Trophoblast cell (in vitro differentiated cells and primary cell): ENCODE measurements around the gene MFSD11.
A peak's percentile ranks its signal among the peaks of the same experiment; 100 is the strongest.

Source experiments
- DNase-seq, 2 donors: peaks; one replicate each; pipeline ENCODE4 v3.0.0-alpha.2; 2016
- H2AFZ ChIP-seq: 2 replicates; pipeline ENCODE4 v1.6.1; 2013; ENCODE audit warnings: low read length, moderate library complexity, mild to moderate bottlenecking; ENCODE audit not compliant: insufficient read depth, poor library complexity
- H2AK5ac ChIP-seq: 2 replicates; pipeline ENCODE4 v1.6.1; 2013; ENCODE audit warnings: mild to moderate bottlenecking, low read length
- H2BK120ac ChIP-seq: 2 replicates; pipeline ENCODE4 v1.6.1; 2013; ENCODE audit warnings: low read length, mild to moderate bottlenecking, moderate library complexity; ENCODE audit not compliant: insufficient read depth, poor library complexity
- H2BK12ac ChIP-seq: 2 replicates; pipeline ENCODE4 v1.6.1; 2013; ENCODE audit warnings: mild to moderate bottlenecking, low read length, moderate library complexity
- H2BK5ac ChIP-seq: 2 replicates; pipeline ENCODE4 v1.6.1; 2013; ENCODE audit warnings: low read length, low read depth, moderate library complexity, mild to moderate bottlenecking; ENCODE audit not compliant: poor library complexity
- H3K14ac ChIP-seq: 2 replicates; pipeline ENCODE4 v1.6.1; 2013; ENCODE audit warnings: mild to moderate bottlenecking, low read length
- H3K18ac ChIP-seq: 2 replicates; pipeline ENCODE4 v1.6.1; 2013; ENCODE audit warnings: mild to moderate bottlenecking, low read length
- H3K23ac ChIP-seq: 2 replicates; pipeline ENCODE4 v1.6.1; 2013; ENCODE audit warnings: low read length
- H3K27ac ChIP-seq: 2 replicates; pipeline ENCODE4 v1.5.1; 2013; ENCODE audit warnings: low read depth, mild to moderate bottlenecking, inconsistent platforms, low read length, moderate library complexity
- H3K27me3 ChIP-seq: 2 replicates; pipeline ENCODE4 v1.6.1; 2013; ENCODE audit warnings: inconsistent platforms, mild to moderate bottlenecking, low read length, moderate library complexity; ENCODE audit not compliant: insufficient read depth
- H3K36me3 ChIP-seq, 2 experiments: 1 replicate in 1 of 2; 2 replicates in 1 of 2; pipeline ENCODE4 v1.6.1; 2013; ENCODE audit warnings: low read length in 2 of 2, mild to moderate bottlenecking in 2 of 2, moderate library complexity in 1 of 2; ENCODE audit not compliant: insufficient read depth in 2 of 2, control insufficient read depth in 1 of 2
- H3K4ac ChIP-seq: 2 replicates; pipeline ENCODE4 v1.6.1; 2013; ENCODE audit warnings: low read depth, mild to moderate bottlenecking, low read length, moderate library complexity
- H3K4me1 ChIP-seq, 2 experiments: 1 replicate in 1 of 2; 2 replicates in 1 of 2; pipeline ENCODE4 v1.6.1; 2013; ENCODE audit warnings: low read length in 2 of 2, mild to moderate bottlenecking in 2 of 2, moderate library complexity in 1 of 2; ENCODE audit not compliant: insufficient read depth in 2 of 2, control insufficient read depth in 1 of 2
- H3K4me2 ChIP-seq: 2 replicates; pipeline ENCODE4 v1.6.1; 2013; ENCODE audit warnings: inconsistent platforms, mild to moderate bottlenecking, low read length, moderate library complexity
- H3K4me3 ChIP-seq: 2 replicates; pipeline ENCODE4 v1.5.1; 2013; ENCODE audit warnings: mild to moderate bottlenecking, low read depth, low read length, inconsistent platforms
- H3K79me1 ChIP-seq: one replicate; pipeline ENCODE4 v1.6.1; 2013; ENCODE audit warnings: low read length
- H3K79me2 ChIP-seq: 2 replicates; pipeline ENCODE4 v1.6.1; 2013; ENCODE audit warnings: low read length, mild to moderate bottlenecking; ENCODE audit not compliant: control insufficient read depth, insufficient read depth, poor library complexity
- H3K9ac ChIP-seq: 2 replicates; pipeline ENCODE4 v1.6.1; 2013; ENCODE audit warnings: mild to moderate bottlenecking, low read length
- H3K9me3 ChIP-seq: 2 replicates; pipeline ENCODE4 v1.6.1; 2013; ENCODE audit warnings: low read depth, mild to moderate bottlenecking, control low read depth, inconsistent platforms, low read length; ENCODE audit not compliant: insufficient read depth
- H4K12ac ChIP-seq: 2 replicates; pipeline ENCODE4 v1.6.1; 2013; ENCODE audit warnings: low read depth, mild to moderate bottlenecking, low read length, moderate library complexity
- H4K8ac ChIP-seq: 2 replicates; pipeline ENCODE4 v1.6.1; 2013; ENCODE audit warnings: low read depth, mild to moderate bottlenecking, low read length, moderate library complexity
- H4K91ac ChIP-seq: one replicate; pipeline ENCODE4 v1.6.1; 2013; ENCODE audit warnings: low read depth, mild to moderate bottlenecking, low read length, moderate library complexity
- WGBS: extraction: QIAGEN DNeasy Blood & Tissue Kit; methylation state at CpG from one replicate; pipeline ENCODE4 v1.1.7; 2013; ENCODE audit warnings: missing lambda C conversion rate; ENCODE audit not compliant: insufficient read length, insufficient coverage; ENCODE audit errors: extremely low coverage; 5-methylcytosine and 5-hydroxymethylcytosine counted together

The MFSD11 gene

GRCh38 chr17:76706817-76707216, 31.1 kb upstream of the MFSD11 start:
- no peak overlapping the region for H2BK5ac ChIP-seq
- no peaks in the 10 kb centered on the region for H3K27me3 ChIP-seq
- H3K4me2 ChIP-seq = no peak overlapping the region
- H3K79me1 ChIP-seq = peaks cover 10% of the 10 kb centered on the region
- peak; percentile 61 to 84 for DNase-seq
- no peak overlapping the region for H2BK120ac ChIP-seq
- H2AK5ac ChIP-seq = no peak overlapping the region
- H3K14ac ChIP-seq = no peak overlapping the region
- H4K8ac ChIP-seq = no peak overlapping the region
- peaks cover 6% of the 10 kb centered on the region for H3K79me2 ChIP-seq
- no peak overlapping the region for H3K4me3 ChIP-seq
- H4K12ac ChIP-seq = no peak overlapping the region
- no peaks in the 10 kb centered on the region for H3K36me3 ChIP-seq
- H3K27ac ChIP-seq = no peak overlapping the region
- H3K4ac ChIP-seq = no peak overlapping the region
- H3K4me1 ChIP-seq = peaks cover 20 to 26% of the 10 kb centered on the region in 2 experiments
- no peak overlapping the region for H3K9ac ChIP-seq
- no CpG with 5 or more reads among the region's 3 CpGs for WGBS
- no peak overlapping the region for H4K91ac ChIP-seq
- H2BK12ac ChIP-seq = no peak overlapping the region
- no peaks in the 10 kb centered on the region for H3K9me3 ChIP-seq
- H3K18ac ChIP-seq = no peak overlapping the region
- H2AFZ ChIP-seq = no peak overlapping the region
- no peak overlapping the region for H3K23ac ChIP-seq

GRCh38 chr17:76707985-76708807, 29.7 kb upstream of the MFSD11 start:
- Histone ChIP-seq H3K27ac (no peak overlapping the region), H3K9me3 (no peaks in the 10 kb centered on the region), H3K9ac (no peak overlapping the region), H3K79me2 (peaks cover 6% of the 10 kb centered on the region), H2BK120ac (no peak overlapping the region), H4K8ac (no peak overlapping the region), H3K18ac (peak overlapping the region; percentile 38), H2BK5ac (no peak overlapping the region), H3K79me1 (peaks cover 10% of the 10 kb centered on the region), H2BK12ac (no peak overlapping the region), H3K4me3 (no peak overlapping the region), H3K4ac (no peak overlapping the region), H3K36me3 (no peaks in the 10 kb centered on the region), H3K14ac (no peak overlapping the region), H2AFZ (no peak overlapping the region), H3K23ac (no peak overlapping the region), H2AK5ac (no peak overlapping the region), H3K4me2 (peak overlapping the region; percentile 63), H4K12ac (no peak overlapping the region), H3K4me1 (peaks cover 20 to 26% of the 10 kb centered on the region in 2 experiments), H3K27me3 (no peaks in the 10 kb centered on the region), H4K91ac (no peak overlapping the region)
- WGBS = no CpG with 5 or more reads among the region's 14 CpGs
- DNase-seq = no peak

GRCh38 chr17:76709077-76709950, 28.6 kb upstream of the MFSD11 start:
- Histone ChIP-seq H2BK12ac (peak overlapping the region; percentile 20), H2BK120ac (peak overlapping the region; percentile 61)
- DNase-seq = peak; percentile 59 to 72

More at GRCh38 chr17:76709077-76709950, 28.6 kb upstream of the MFSD11 start:
- H3K14ac ChIP-seq = peak overlapping the region; percentile 10
- peak overlapping the region; percentile 5 for H3K4ac ChIP-seq
- H3K36me3 ChIP-seq = peaks cover 4% of the 10 kb centered on the region in 2 experiments
- peak overlapping the region; percentile 52 for H2BK5ac ChIP-seq
- peak overlapping the region; percentile 4 for H4K8ac ChIP-seq
- H3K9me3 ChIP-seq = no peaks in the 10 kb centered on the region
- peak overlapping the region; percentile 59 for H3K9ac ChIP-seq
- H3K4me2 ChIP-seq = peak overlapping the region; percentile 63
- H3K23ac ChIP-seq = no peak overlapping the region
- no peak overlapping the region for H2AK5ac ChIP-seq
- peak overlapping the region; percentile 77 for H3K4me3 ChIP-seq
- peaks cover 6% of the 10 kb centered on the region for H3K79me2 ChIP-seq
- no peak overlapping the region for H2AFZ ChIP-seq
- H4K12ac ChIP-seq = no peak overlapping the region
- H3K18ac ChIP-seq = peak overlapping the region; percentile 6
- no CpG with 5 or more reads among the region's 29 CpGs for WGBS
- peaks cover 10% of the 10 kb centered on the region for H3K79me1 ChIP-seq
- H3K27ac ChIP-seq = peak overlapping the region; percentile 52
- peaks cover 20 to 26% of the 10 kb centered on the region in 2 experiments for H3K4me1 ChIP-seq
- H3K27me3 ChIP-seq = no peaks in the 10 kb centered on the region
- H4K91ac ChIP-seq = peak overlapping the region; percentile 17
